ENCODE data around the gene PRDM16.

Gene PRDM16

DNA sequence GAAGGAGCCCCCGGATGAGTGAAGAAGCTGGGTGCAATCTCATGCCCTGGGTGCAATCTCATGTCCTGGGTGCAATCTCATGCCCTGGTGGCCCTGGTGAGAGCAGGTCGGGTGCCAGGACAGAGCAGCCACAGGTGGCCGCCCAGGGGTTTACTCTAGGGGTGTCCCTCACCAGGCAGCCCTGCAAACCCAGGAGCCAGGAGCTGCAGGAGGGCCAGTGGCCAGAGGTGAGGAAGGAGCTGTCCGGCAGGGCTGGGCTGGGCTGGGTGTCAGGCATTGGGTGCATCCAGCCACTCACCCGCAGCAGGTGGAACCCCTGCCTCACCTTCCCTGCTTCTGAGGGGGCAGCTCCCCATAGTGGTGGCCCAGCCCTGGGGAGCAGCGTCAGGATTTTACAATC is 79.2 kb downstream of the PRDM16 start:
- Histone ChIP-seq H2BK12ac (ENCODE audit: low read length) (no peak overlapping the region), H3K4ac (ENCODE audit: low read length) (peak overlapping the region; percentile 53), H3K4me2 (ENCODE audit: insufficient read depth, low read length, poor library complexity, severe bottlenecking) (no peak overlapping the region), H2BK15ac (ENCODE audit: low read length) (peak overlapping the region; percentile 58), H4K8ac (ENCODE audit: low read depth, low read length) (no peak overlapping the region), H2AFZ (ENCODE audit: low read length) (no peak overlapping the region), H4K91ac (ENCODE audit: low read depth, low read length, poor library complexity) (no peak overlapping the region), H3K27ac (replicated peaks; ENCODE audit: low read length) (no peak overlapping the region), H3K79me1 (ENCODE audit: low read depth, low read length) (peaks cover 19% of the 10 kb centered on the region), H2AK5ac (ENCODE audit: low read depth, low read length) (peak overlapping the region; percentile 46), H3K18ac (ENCODE audit: low read length) (peak overlapping the region; percentile 71), H2BK5ac (ENCODE audit: low read length) (peak overlapping the region; percentile 29), H3K27me3 (ENCODE audit: control insufficient read depth in 3 of 3, insufficient read depth in 3 of 3, low read depth in 1 of 3, low read length in 3 of 3) (peaks cover 0 to 4% (median 2%) of the 10 kb centered on the region in 3 experiments), H3K36me3 (replicated peaks in 1 of 2; ENCODE audit: control insufficient read depth in 2 of 2, insufficient read depth in 2 of 2, low read length in 2 of 2) (peaks cover 0 to 1% of the 10 kb centered on the region in 2 donors), H3K4me1 (ENCODE audit: control insufficient read depth in 2 of 2, insufficient read depth in 1 of 2, low read depth in 1 of 2, low read length in 2 of 2) (peaks cover 0 to 7% of the 10 kb centered on the region in 2 donors), H3K9me3 (replicated peaks in 1 of 2; ENCODE audit: control insufficient read depth in 2 of 2, insufficient read depth in 1 of 2, low read depth in 1 of 2, low read length in 2 of 2) (peaks cover 0 to 6% of the 10 kb centered on the region in 2 donors), H3K14ac (ENCODE audit: low read length) (peak overlapping the region; percentile 17), H3K4me3 (ENCODE audit: low read length in 2 of 2) (no peak overlapping the region), H3K23ac (ENCODE audit: low read depth, low read length, poor library complexity) (peak overlapping the region; percentile 31), H2BK120ac (ENCODE audit: low read depth, low read length) (no peak overlapping the region), H3K9ac (ENCODE audit: low read depth, low read length, poor library complexity) (no peak overlapping the region)
- no peak for DNase-seq (ENCODE audit: low spot score)
- no CpG with 5 or more reads among the region's 6 CpGs for WGBS, 2 donors (ENCODE audit: extremely low coverage in 2 of 2, insufficient read length in 2 of 2, insufficient replicate concordance in 1 of 2)

DNA sequence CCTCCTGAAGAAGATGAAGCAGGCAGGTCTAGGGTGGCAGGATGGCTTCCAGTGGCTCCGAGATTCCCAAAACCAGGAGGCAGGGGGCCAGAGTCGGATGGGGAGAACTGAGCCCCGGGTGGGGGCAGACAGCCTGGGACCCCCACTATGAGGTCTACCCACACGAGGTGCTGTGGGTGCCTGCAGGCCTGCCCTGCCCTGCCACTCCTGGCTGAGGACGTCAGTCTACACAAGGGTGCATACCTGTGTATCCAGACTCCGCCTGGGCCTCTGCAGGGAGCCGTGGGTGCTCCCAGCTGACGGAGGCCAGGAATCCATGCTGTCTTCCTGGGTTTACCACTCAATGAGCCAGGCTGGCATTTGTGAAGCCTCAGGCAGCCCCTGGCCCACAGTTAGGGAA is 80.3 kb downstream of the PRDM16 start:
- H3K36me3 ChIP-seq (replicated peaks in 1 of 2; ENCODE audit: control insufficient read depth in 2 of 2, insufficient read depth in 2 of 2, low read length in 2 of 2) = peaks cover 0 to 1% of the 10 kb centered on the region in 2 donors
- H3K9me3 ChIP-seq (replicated peaks in 1 of 2; ENCODE audit: control insufficient read depth in 2 of 2, insufficient read depth in 1 of 2, low read depth in 1 of 2, low read length in 2 of 2) = peaks cover 0 to 6% of the 10 kb centered on the region in 2 donors
- H3K4ac ChIP-seq (ENCODE audit: low read length) = no peak overlapping the region
- no peak overlapping the region for H4K8ac ChIP-seq (ENCODE audit: low read depth, low read length)
- H3K4me3 ChIP-seq (ENCODE audit: low read length in 2 of 2) = no peak overlapping the region
- no peak overlapping the region for H4K91ac ChIP-seq (ENCODE audit: low read depth, low read length, poor library complexity)
- no peak overlapping the region for H2BK120ac ChIP-seq (ENCODE audit: low read depth, low read length)
- H3K27me3 ChIP-seq (ENCODE audit: control insufficient read depth in 3 of 3, insufficient read depth in 3 of 3, low read depth in 1 of 3, low read length in 3 of 3) = peaks cover 0 to 9% (median 2%) of the 10 kb centered on the region in 3 experiments
- peaks cover 0 to 7% of the 10 kb centered on the region in 2 donors for H3K4me1 ChIP-seq (ENCODE audit: control insufficient read depth in 2 of 2, insufficient read depth in 1 of 2, low read depth in 1 of 2, low read length in 2 of 2)
- peaks cover 19% of the 10 kb centered on the region for H3K79me1 ChIP-seq (ENCODE audit: low read depth, low read length)
- WGBS, 2 donors (ENCODE audit: extremely low coverage in 2 of 2, insufficient read length in 2 of 2, insufficient replicate concordance in 1 of 2) = no CpG with 5 or more reads among the region's 8 CpGs
- no peak overlapping the region for H3K27ac ChIP-seq (replicated peaks; ENCODE audit: low read length)
- no peak overlapping the region for H2BK15ac ChIP-seq (ENCODE audit: low read length)
- H3K18ac ChIP-seq (ENCODE audit: low read length) = peak overlapping the region; percentile 5
- no peak overlapping the region for H3K14ac ChIP-seq (ENCODE audit: low read length)
- H2AK5ac ChIP-seq (ENCODE audit: low read depth, low read length) = peak overlapping the region; percentile 46
- no peak overlapping the region for H3K4me2 ChIP-seq (ENCODE audit: insufficient read depth, low read length, poor library complexity, severe bottlenecking)
- H2AFZ ChIP-seq (ENCODE audit: low read length) = no peak overlapping the region
- peak overlapping the region; percentile 60 for H2BK5ac ChIP-seq (ENCODE audit: low read length)
- peak overlapping the region; percentile 60 for H3K9ac ChIP-seq (ENCODE audit: low read depth, low read length, poor library complexity)
- peak overlapping the region; percentile 16 for H2BK12ac ChIP-seq (ENCODE audit: low read length)
- no peak for DNase-seq (ENCODE audit: low spot score)
- H3K23ac ChIP-seq (ENCODE audit: low read depth, low read length, poor library complexity) = peak overlapping the region; percentile 5

DNA sequence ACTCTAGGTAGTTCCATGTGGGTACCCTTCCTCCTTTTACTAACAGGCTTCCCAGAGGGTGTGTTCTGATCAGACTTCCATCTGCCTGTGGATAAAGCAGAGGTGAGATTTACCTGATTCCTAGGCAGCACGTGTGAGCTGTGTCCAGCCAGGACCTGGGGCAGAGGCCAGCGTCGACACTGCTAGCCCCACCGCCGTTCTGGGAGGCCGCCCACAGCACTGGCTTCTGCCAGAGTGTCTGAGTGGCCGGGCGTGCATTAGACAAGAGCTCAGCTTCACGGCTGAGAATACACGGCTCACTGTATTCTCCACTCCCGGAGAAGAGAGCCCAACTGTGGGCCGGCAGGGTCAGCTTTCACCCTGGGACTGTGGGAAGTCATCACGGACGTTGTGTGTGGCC is 82.5 kb downstream of the PRDM16 start:
- H3K27ac ChIP-seq (replicated peaks; ENCODE audit: low read length) = no peak overlapping the region
- H3K18ac ChIP-seq (ENCODE audit: low read length) = peak overlapping the region; percentile 60
- no peak overlapping the region for H3K9ac ChIP-seq (ENCODE audit: low read depth, low read length, poor library complexity)
- peaks cover 0 to 30% (median 0%) of the 10 kb centered on the region in 3 experiments for H3K27me3 ChIP-seq (ENCODE audit: control insufficient read depth in 3 of 3, insufficient read depth in 3 of 3, low read depth in 1 of 3, low read length in 3 of 3)
- H2BK15ac ChIP-seq (ENCODE audit: low read length) = peak overlapping the region; percentile 38
- no CpG with 5 or more reads among the region's 14 CpGs for WGBS, 2 donors (ENCODE audit: extremely low coverage in 2 of 2, insufficient read length in 2 of 2, insufficient replicate concordance in 1 of 2)
- no peak overlapping the region for H3K23ac ChIP-seq (ENCODE audit: low read depth, low read length, poor library complexity)
- H4K8ac ChIP-seq (ENCODE audit: low read depth, low read length) = no peak overlapping the region
- no peak overlapping the region for H2AFZ ChIP-seq (ENCODE audit: low read length)
- no peak overlapping the region for H2BK5ac ChIP-seq (ENCODE audit: low read length)
- H3K36me3 ChIP-seq (replicated peaks in 1 of 2; ENCODE audit: control insufficient read depth in 2 of 2, insufficient read depth in 2 of 2, low read length in 2 of 2) = no peaks in the 10 kb centered on the region
- H3K4me1 ChIP-seq (ENCODE audit: control insufficient read depth in 2 of 2, insufficient read depth in 1 of 2, low read depth in 1 of 2, low read length in 2 of 2) = peaks cover 0 to 5% of the 10 kb centered on the region in 2 donors
- H3K79me1 ChIP-seq (ENCODE audit: low read depth, low read length) = peaks cover 17% of the 10 kb centered on the region
- DNase-seq (ENCODE audit: low spot score) = no peak
- no peak overlapping the region for H3K14ac ChIP-seq (ENCODE audit: low read length)
- H2BK12ac ChIP-seq (ENCODE audit: low read length) = no peak overlapping the region
- H2AK5ac ChIP-seq (ENCODE audit: low read depth, low read length) = peak overlapping the region; percentile 57
- peaks cover 0 to 3% of the 10 kb centered on the region in 2 donors for H3K9me3 ChIP-seq (replicated peaks in 1 of 2; ENCODE audit: control insufficient read depth in 2 of 2, insufficient read depth in 1 of 2, low read depth in 1 of 2, low read length in 2 of 2)
- no peak overlapping the region for H3K4ac ChIP-seq (ENCODE audit: low read length)
- H2BK120ac ChIP-seq (ENCODE audit: low read depth, low read length) = no peak overlapping the region
- H3K4me3 ChIP-seq (ENCODE audit: low read length in 2 of 2) = no peak overlapping the region
- no peak overlapping the region for H3K4me2 ChIP-seq (ENCODE audit: insufficient read depth, low read length, poor library complexity, severe bottlenecking)
- H4K91ac ChIP-seq (ENCODE audit: low read depth, low read length, poor library complexity) = no peak overlapping the region

DNA sequence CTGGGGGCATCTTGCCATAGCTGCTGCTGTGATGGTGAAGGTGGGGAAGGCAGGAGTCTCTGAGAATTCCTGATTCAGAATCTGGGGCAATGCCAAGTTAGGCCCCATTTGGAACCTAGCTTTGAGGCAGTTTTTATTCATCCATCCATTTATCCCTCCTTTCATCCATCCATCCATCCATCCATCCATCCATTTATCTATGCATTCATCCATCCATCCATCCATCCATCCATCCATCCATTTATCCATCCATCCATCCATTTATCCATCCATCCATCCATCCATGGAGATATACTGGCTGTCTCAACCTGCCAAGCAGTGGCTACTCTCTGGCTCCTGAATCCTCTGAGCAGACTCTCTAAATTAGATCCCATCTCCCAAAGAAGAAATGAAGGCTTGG is 83.1 kb downstream of the PRDM16 start:
- Histone ChIP-seq H2BK12ac (ENCODE audit: low read length) (no peak overlapping the region), H3K23ac (ENCODE audit: low read depth, low read length, poor library complexity) (no peak overlapping the region), H4K8ac (ENCODE audit: low read depth, low read length) (no peak overlapping the region), H2BK120ac (ENCODE audit: low read depth, low read length) (no peak overlapping the region), H3K79me1 (ENCODE audit: low read depth, low read length) (peaks cover 11% of the 10 kb centered on the region), H3K18ac (ENCODE audit: low read length) (no peak overlapping the region), H4K91ac (ENCODE audit: low read depth, low read length, poor library complexity) (no peak overlapping the region), H3K36me3 (replicated peaks in 1 of 2; ENCODE audit: control insufficient read depth in 2 of 2, insufficient read depth in 2 of 2, low read length in 2 of 2) (no peaks in the 10 kb centered on the region), H3K4me3 (ENCODE audit: low read length in 2 of 2) (no peak overlapping the region), H2AK5ac (ENCODE audit: low read depth, low read length) (peak overlapping the region; percentile 7), H2BK15ac (ENCODE audit: low read length) (peak overlapping the region; percentile 38), H3K4me2 (ENCODE audit: insufficient read depth, low read length, poor library complexity, severe bottlenecking) (no peak overlapping the region), H3K14ac (ENCODE audit: low read length) (no peak overlapping the region), H3K9ac (ENCODE audit: low read depth, low read length, poor library complexity) (no peak overlapping the region), H3K27ac (replicated peaks; ENCODE audit: low read length) (no peak overlapping the region), H3K4me1 (ENCODE audit: control insufficient read depth in 2 of 2, insufficient read depth in 1 of 2, low read depth in 1 of 2, low read length in 2 of 2) (peaks cover 0 to 7% of the 10 kb centered on the region in 2 donors), H3K9me3 (replicated peaks in 1 of 2; ENCODE audit: control insufficient read depth in 2 of 2, insufficient read depth in 1 of 2, low read depth in 1 of 2, low read length in 2 of 2) (no peaks in the 10 kb centered on the region), H2AFZ (ENCODE audit: low read length) (no peak overlapping the region), H2BK5ac (ENCODE audit: low read length) (no peak overlapping the region), H3K27me3 (ENCODE audit: control insufficient read depth in 3 of 3, insufficient read depth in 3 of 3, low read depth in 1 of 3, low read length in 3 of 3) (peaks cover 0 to 34% (median 0%) of the 10 kb centered on the region in 3 experiments), H3K4ac (ENCODE audit: low read length) (no peak overlapping the region)
- DNase-seq (ENCODE audit: low spot score) = no peak

All from neuronal stem cell (in vitro differentiated cells).